ENCODE measurements around the gene PRPS1. TPM values are rescaled to one million over a fixed set of nuclear protein-coding genes. Genes with fewer than 3 reads are reported as not detected.

Gene PRPS1
- total RNA-seq, 2 experiments from 2014 or later = 57.1 to 80.0 TPM

GRCh38 chrX:107677501-107677901 lies 49.2 kb downstream of the PRPS1 start:
- Histone ChIP-seq H4K20me1 (ENCODE audit: insufficient read depth, low read length) (no peaks in the 10 kb centered on the region), H3K4me2 (ENCODE audit: low read length) (peak overlapping the region; percentile 92), H3K36me3 (ENCODE audit: insufficient read depth, low read length) (no peaks in the 10 kb centered on the region), H3K9me2 (ENCODE audit: insufficient read depth, low read length) (no peaks in the 10 kb centered on the region), H2AFZ (ENCODE audit: low read length) (peak overlapping the region; percentile 86), H3K9me3 (ENCODE audit: low read length) (no peaks in the 10 kb centered on the region), H3K79me2 (ENCODE audit: insufficient read depth, low read depth, low read length) (peaks cover 16% of the 10 kb centered on the region; the same call in 1 of the 2 replicates), H3K27ac (ENCODE audit: low read depth, low read length, poor library complexity, severe bottlenecking) (peak overlapping the region; percentile 89), H3K4me3 (ENCODE audit: low read depth, low read length, poor library complexity, severe bottlenecking) (peak overlapping the region; percentile 88), H3K4me1 (ENCODE audit: insufficient read depth, low read length, poor library complexity, severe bottlenecking) (peaks cover 60% of the 10 kb centered on the region)
- BruUV-seq (replicated peaks) = no TSS peak
- ChIA-PET POLR2A (interaction anchor here (0.9 to 9.3 kb wide), 4 partner anchors 29 to 50 kb away, joined by 4 to 121 read pairs (median 4); partner anchors contain the start of gene PRPS1), CTCF (ENCODE audit: unreplicated experiment) (interaction anchor here (2.6 kb wide), 1 partner anchor 39 kb away, joined by 10 read pairs; no protein-coding TSS in a partner anchor)
- DNase-seq (ENCODE audit: low spot score) = no peak
- intact Hi-C loops (cut with micrococcal nuclease; ENCODE audit: unreplicated experiment) = no loop called here
- no peak for TF ChIP-seq EZH2phosphoT487 (IDR thresholded peaks at IDR 0.05; ENCODE audit: borderline replicate concordance, low read depth, low read length)
- TF ChIP-seq, protein P1, sequence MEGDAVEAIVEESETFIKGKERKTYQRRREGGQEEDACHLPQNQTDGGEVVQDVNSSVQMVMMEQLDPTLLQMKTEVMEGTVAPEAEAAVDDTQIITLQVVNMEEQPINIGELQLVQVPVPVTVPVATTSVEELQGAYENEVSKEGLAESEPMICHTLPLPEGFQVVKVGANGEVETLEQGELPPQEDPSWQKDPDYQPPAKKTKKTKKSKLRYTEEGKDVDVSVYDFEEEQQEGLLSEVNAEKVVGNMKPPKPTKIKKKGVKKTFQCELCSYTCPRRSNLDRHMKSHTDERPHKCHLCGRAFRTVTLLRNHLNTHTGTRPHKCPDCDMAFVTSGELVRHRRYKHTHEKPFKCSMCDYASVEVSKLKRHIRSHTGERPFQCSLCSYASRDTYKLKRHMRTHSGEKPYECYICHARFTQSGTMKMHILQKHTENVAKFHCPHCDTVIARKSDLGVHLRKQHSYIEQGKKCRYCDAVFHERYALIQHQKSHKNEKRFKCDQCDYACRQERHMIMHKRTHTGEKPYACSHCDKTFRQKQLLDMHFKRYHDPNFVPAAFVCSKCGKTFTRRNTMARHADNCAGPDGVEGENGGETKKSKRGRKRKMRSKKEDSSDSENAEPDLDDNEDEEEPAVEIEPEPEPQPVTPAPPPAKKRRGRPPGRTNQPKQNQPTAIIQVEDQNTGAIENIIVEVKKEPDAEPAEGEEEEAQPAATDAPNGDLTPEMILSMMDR (conservative IDR thresholded peaks at IDR 0.05; ENCODE audit: low read length) = peak; percentile 54

- BruUV-seq (replicated peaks) = no TSS peak
- POLR2A ChIA-PET = interaction anchor here (0.6 to 9.3 kb wide), 5 partner anchors 28 to 71 kb away, joined by 4 to 121 read pairs (median 4); partner anchors contain the start of gene PRPS1
- TF ChIP-seq, protein P1 (conservative IDR thresholded peaks at IDR 0.05; ENCODE audit: low read length) = no peak
- no peak for TF ChIP-seq EZH2phosphoT487 (IDR thresholded peaks at IDR 0.05; ENCODE audit: borderline replicate concordance, low read depth, low read length)
- Histone ChIP-seq H3K36me3 (ENCODE audit: insufficient read depth, low read length) (no peaks in the 10 kb centered on the region), H3K9me2 (ENCODE audit: insufficient read depth, low read length) (no peaks in the 10 kb centered on the region), H3K9me3 (ENCODE audit: low read length) (no peaks in the 10 kb centered on the region), H2AFZ (ENCODE audit: low read length) (no peak overlapping the region; the same call in 1 of the 2 replicates), H3K4me3 (ENCODE audit: low read depth, low read length, poor library complexity, severe bottlenecking) (no peak overlapping the region), H4K20me1 (ENCODE audit: insufficient read depth, low read length) (no peaks in the 10 kb centered on the region), H3K4me1 (ENCODE audit: insufficient read depth, low read length, poor library complexity, severe bottlenecking) (peaks cover 57% of the 10 kb centered on the region), H3K4me2 (ENCODE audit: low read length) (no peak overlapping the region), H3K79me2 (ENCODE audit: insufficient read depth, low read depth, low read length) (peaks cover 16% of the 10 kb centered on the region; the same call in 1 of the 2 replicates), H3K27ac (ENCODE audit: low read depth, low read length, poor library complexity, severe bottlenecking) (no peak overlapping the region)
- no peak for DNase-seq (ENCODE audit: low spot score)
- CTCF ChIA-PET (ENCODE audit: unreplicated experiment) = interaction anchor here (2.6 kb wide), 1 partner anchor 39 kb away, joined by 10 read pairs; no protein-coding TSS in a partner anchor
- intact Hi-C loops (cut with micrococcal nuclease; ENCODE audit: unreplicated experiment) = no loop called here
Observed at GRCh38 chrX:107677909-107678308, 49.6 kb downstream of the PRPS1 start.
